Endothelial cell (in vitro differentiated cells): ENCODE data around the gene DCPS. TPM values are rescaled to one million over a fixed set of nuclear protein-coding genes. Genes with fewer than 3 reads are reported as not detected.
"Not testable (repeated sequence)": the region's sequence is repeated elsewhere in the genome, so short reads cannot be mapped to it uniquely, and the experiment has no call there.

Source experiments
- DNase-seq: peaks from one replicate; pipeline ENCODE4 v3.0.0; 2021; ENCODE audit warnings: low spot score
- H3K27ac Mint-ChIP-seq: one replicate; pipeline ENCODE4 v1.8.0; 2021; ENCODE audit warnings: mixed read lengths, inconsistent platforms; ENCODE audit not compliant: unreplicated experiment
- H3K27me3 Mint-ChIP-seq: one replicate; pipeline ENCODE4 v1.8.0; 2021; ENCODE audit warnings: mild to moderate bottlenecking, moderate library complexity, mixed read lengths, inconsistent platforms; ENCODE audit not compliant: unreplicated experiment
- H3K36me3 Mint-ChIP-seq: one replicate; pipeline ENCODE4 v1.8.0; 2021; ENCODE audit warnings: mild to moderate bottlenecking, low read depth, mixed read lengths, inconsistent platforms; ENCODE audit not compliant: unreplicated experiment
- H3K4me1 Mint-ChIP-seq: one replicate; pipeline ENCODE4 v1.8.0; 2021; ENCODE audit warnings: mild to moderate bottlenecking, mixed read lengths, inconsistent platforms; ENCODE audit not compliant: unreplicated experiment
- H3K4me3 Mint-ChIP-seq: one replicate; pipeline ENCODE4 v1.8.0; 2021; ENCODE audit warnings: mild to moderate bottlenecking, mixed read lengths, inconsistent platforms; ENCODE audit not compliant: unreplicated experiment
- H3K9me3 Mint-ChIP-seq: one replicate; pipeline ENCODE4 v1.8.0; 2021; ENCODE audit warnings: mixed read lengths, inconsistent platforms; ENCODE audit not compliant: unreplicated experiment
- CTCF ChIP-seq: fragments of 200-600 bp; sonication (generic); IDR thresholded peaks from one replicate; pipeline ENCODE4 v1.5.0; 2021; ENCODE audit warnings: antibody characterized with exemption; ENCODE audit not compliant: unreplicated experiment
- total RNA-seq: library from RNA; stranded (reverse); fragmentation: NEBNext Ultra II Directional; extraction: Animal tissue kit (Norgen Biotek cat#: 25700); gene quantifications from one replicate; pipeline ENCODE4 v1.2.1, GENCODE V29; 2021; ENCODE audit not compliant: unreplicated experiment

Gene DCPS
- total RNA-seq, 1 donor from 2014 or later, result 11.3 TPM

GRCh38 chr11:126366064-126366822 lies 62.4 kb downstream of the DCPS start:
- H3K4me3 Mint-ChIP-seq, result no peak overlapping the region
- no peak overlapping the region for H3K27ac Mint-ChIP-seq
- no peak for TF ChIP-seq CTCF

GRCh38 chr11:126366823-126367654 lies 63.2 kb downstream of the DCPS start:
- H3K4me3 Mint-ChIP-seq, DNase-seq, H3K9me3 Mint-ChIP-seq, H3K36me3 Mint-ChIP-seq, H3K27ac Mint-ChIP-seq, H3K27me3 Mint-ChIP-seq: not testable (repeated sequence)
- peaks cover 16% of the 10 kb centered on the region for H3K4me1 Mint-ChIP-seq

More at GRCh38 chr11:126366064-126366822, 62.4 kb downstream of the DCPS start:
- no peaks in the 10 kb centered on the region for H3K9me3 Mint-ChIP-seq
- peaks cover 16% of the 10 kb centered on the region for H3K4me1 Mint-ChIP-seq
- H3K36me3 Mint-ChIP-seq, result no peaks in the 10 kb centered on the region
- no peak for DNase-seq
- no peaks in the 10 kb centered on the region for H3K27me3 Mint-ChIP-seq

- H3K27me3 Mint-ChIP-seq, DNase-seq, H3K27ac Mint-ChIP-seq, H3K4me3 Mint-ChIP-seq, H3K36me3 Mint-ChIP-seq, H3K9me3 Mint-ChIP-seq: not testable (repeated sequence)
- peaks cover 16% of the 10 kb centered on the region for H3K4me1 Mint-ChIP-seq
These were observed 63.9 kb downstream of the DCPS start for GRCh38 chr11:126367806-126368205.

- H3K9me3 Mint-ChIP-seq, H3K27ac Mint-ChIP-seq, H3K27me3 Mint-ChIP-seq, DNase-seq, H3K4me3 Mint-ChIP-seq, H3K36me3 Mint-ChIP-seq: not testable (repeated sequence)
- peaks cover 12% of the 10 kb centered on the region for H3K4me1 Mint-ChIP-seq
These were observed 64.7 kb downstream of the DCPS start for GRCh38 chr11:126368336-126369119.

GRCh38 chr11:126370016-126370415 lies 66.2 kb downstream of the DCPS start:
- no peaks in the 10 kb centered on the region for H3K27me3 Mint-ChIP-seq
- H3K9me3 Mint-ChIP-seq, result no peaks in the 10 kb centered on the region
- TF ChIP-seq CTCF, result no peak
- no peak overlapping the region for H3K4me3 Mint-ChIP-seq
- peaks cover 14% of the 10 kb centered on the region for H3K4me1 Mint-ChIP-seq
- DNase-seq, result no peak
- no peaks in the 10 kb centered on the region for H3K36me3 Mint-ChIP-seq
- no peak overlapping the region for H3K27ac Mint-ChIP-seq

- Mint-ChIP-seq H3K9me3 (no peaks in the 10 kb centered on the region), H3K27me3 (no peaks in the 10 kb centered on the region), H3K4me1 (peaks cover 10% of the 10 kb centered on the region), H3K4me3 (no peak overlapping the region), H3K36me3 (no peaks in the 10 kb centered on the region), H3K27ac (no peak overlapping the region)
- no peak for TF ChIP-seq CTCF
- DNase-seq, result no peak
These were observed 67.7 kb downstream of the DCPS start for GRCh38 chr11:126371595-126371994.

GRCh38 chr11:126373389-126374066 lies 69.7 kb downstream of the DCPS start:
- H3K4me3 Mint-ChIP-seq, H3K4me1 Mint-ChIP-seq, H3K36me3 Mint-ChIP-seq, H3K27me3 Mint-ChIP-seq, H3K27ac Mint-ChIP-seq, H3K9me3 Mint-ChIP-seq, DNase-seq: not testable (repeated sequence)

GRCh38 chr11:126374562-126375300 lies 70.9 kb downstream of the DCPS start:
- not testable (repeated sequence) for H3K4me3 Mint-ChIP-seq, H3K4me1 Mint-ChIP-seq, H3K9me3 Mint-ChIP-seq, H3K36me3 Mint-ChIP-seq, H3K27ac Mint-ChIP-seq, H3K27me3 Mint-ChIP-seq, DNase-seq
